H1 (cell line): ENCODE data around the gene POLG. TPM values are rescaled to one million over a fixed set of nuclear protein-coding genes. Genes with fewer than 3 reads are reported as not detected.

Experiments
- CHD1 ChIP-seq: IDR thresholded peaks from 2 replicates; pipeline ENCODE4 v1.6.1; 2012; ENCODE audit warnings: low read depth, low read length, improper control_type of control experiment
- CREB1 ChIP-seq: IDR thresholded peaks from 2 replicates; pipeline ENCODE4 v1.6.1; 2012; ENCODE audit warnings: inconsistent platforms
- KDM5A ChIP-seq: fragments of 200-600 bp; IDR thresholded peaks from 2 replicates; pipeline ENCODE4 v1.7.1; 2012; ENCODE audit warnings: mild to moderate bottlenecking, low read length, inconsistent platforms, mixed read lengths
- NRF1 ChIP-seq: IDR thresholded peaks from 2 replicates; pipeline ENCODE4 v1.6.1; 2011; ENCODE audit warnings: mild to moderate bottlenecking, low read depth, low read length, improper control_type of control experiment
- PHF8 ChIP-seq: fragments of 200-600 bp; sonication (generic); conservative IDR thresholded peaks from 2 replicates; pipeline ENCODE4 v1.7.1; 2012; ENCODE audit warnings: low read depth, mild to moderate bottlenecking, inconsistent platforms, low read length, moderate library complexity
- RBBP5 ChIP-seq: IDR thresholded peaks from 2 replicates; pipeline ENCODE4 v1.7.1; 2012; ENCODE audit warnings: low read depth, mild to moderate bottlenecking, inconsistent platforms, low read length, moderate library complexity, borderline replicate concordance
- SP2 ChIP-seq: IDR thresholded peaks from 2 replicates; pipeline ENCODE4 v1.6.1; 2012; ENCODE audit warnings: mild to moderate bottlenecking, low read length, inconsistent platforms
- polyA plus RNA-seq, 7 experiments: library from polyadenylated mRNA; depleted of rRNA in 3 of 7; stranded (reverse) in 5 of 7; unstranded in 2 of 7; fragments of >200 nt in 5 of 7; fragments of 200-250 nt in 2 of 7; gene quantifications; 1 replicate in 5 of 7; 2 replicates in 1 of 7; 4 replicates in 1 of 7; pipeline versions ENCODE4 v1.2.1 to v1.2.3, GENCODE V29; 2011 to 2013; ENCODE audit warnings: missing spikeins in 2 of 7, mixed read lengths in 2 of 7
- total RNA-seq: library from RNA; stranded (reverse); fragmentation: NEBNext Ultra II Directional; extraction: Animal tissue kit (Norgen Biotek cat#: 25700); gene quantifications from 2 replicates; pipeline ENCODE4 v1.2.1, GENCODE V29; 2021
- TF ChIP-seq, protein P1 (sequence below): IDR thresholded peaks from 2 replicates; pipeline ENCODE4 v1.6.1; 2012; ENCODE audit warnings: inconsistent platforms

POLG gene
- total and polyA plus RNA-seq, 2 of the 8 experiments (the other 6 are each of a cell fraction or from before 2014, with no cell fraction given): 14.8 to 52.3 TPM

DNA sequence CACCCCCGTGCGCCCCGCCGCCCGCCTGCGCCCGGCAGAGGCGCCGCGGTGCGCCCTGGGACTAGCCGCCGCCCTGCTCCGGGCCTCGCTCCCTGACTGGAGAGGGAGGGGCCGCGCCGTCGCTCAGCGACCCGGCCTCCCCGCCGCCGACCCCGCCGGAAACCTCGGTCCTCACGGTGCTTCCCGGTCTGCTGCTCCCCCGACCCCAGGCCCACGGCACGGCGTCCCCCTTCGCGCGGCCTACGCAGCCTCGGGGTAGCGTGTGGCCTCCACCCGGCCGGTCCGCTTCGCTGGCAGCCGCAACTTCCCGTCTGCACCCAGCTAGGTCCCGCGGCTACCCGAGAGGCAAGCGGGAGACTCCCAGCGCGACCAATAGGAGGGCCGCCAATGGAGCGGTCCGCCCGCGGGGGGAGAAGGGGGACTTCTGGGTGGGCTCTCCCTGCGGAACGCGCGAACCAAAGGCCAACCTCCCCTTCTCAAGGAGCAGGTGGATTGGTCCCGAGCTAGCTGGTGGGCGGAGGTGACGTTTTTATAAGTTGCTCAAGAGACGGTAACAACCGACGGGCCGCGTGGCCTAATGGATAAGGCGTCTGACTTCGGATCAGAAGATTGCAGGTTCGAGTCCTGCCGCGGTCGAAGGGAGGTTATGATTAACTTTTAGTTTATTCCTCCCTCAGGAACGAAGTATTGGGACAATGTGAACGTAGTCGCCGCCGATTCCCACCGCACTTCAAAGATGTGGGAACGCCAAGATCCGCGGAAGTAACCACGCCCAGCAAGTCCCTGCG lies at the start of gene POLG (continued):
- TF ChIP-seq RBBP5 (peak; percentile 100), SP2 (no peak), CHD1 (peak; percentile 100), CREB1 (peak; percentile 45), KDM5A (no peak), NRF1 (peak; percentile 43; the same call in 1 of the 2 replicates), PHF8 (peak; percentile 99)
- TF ChIP-seq, protein P1, sequence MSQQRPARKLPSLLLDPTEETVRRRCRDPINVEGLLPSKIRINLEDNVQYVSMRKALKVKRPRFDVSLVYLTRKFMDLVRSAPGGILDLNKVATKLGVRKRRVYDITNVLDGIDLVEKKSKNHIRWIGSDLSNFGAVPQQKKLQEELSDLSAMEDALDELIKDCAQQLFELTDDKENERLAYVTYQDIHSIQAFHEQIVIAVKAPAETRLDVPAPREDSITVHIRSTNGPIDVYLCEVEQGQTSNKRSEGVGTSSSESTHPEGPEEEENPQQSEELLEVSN: no peak
- TF ChIP-seq, all 59 proteins: peak for 29
